Right lobe of liver (tissue), 6 donors: ENCODE results near the gene DNASE1L3. TPM values are rescaled to one million over a fixed set of nuclear protein-coding genes. Genes with fewer than 3 reads are reported as not detected.

ENCODE experiments used
- ATAC-seq, 4 donors: fragments of 200-7000 bp; cut with Tn5 transposase; one replicate each; pipeline ENCODE4 v1.9.1; 2020; ENCODE audit warnings: mild to moderate bottlenecking in 4 of 4, moderate library complexity in 4 of 4
- DNase-seq, 3 donors: peaks; one replicate each; pipeline ENCODE4 v3.0.0-alpha.2; 2020
- H3K27ac ChIP-seq, 3 donors: fragments of 200-600 bp; one replicate each; pipeline ENCODE4 v1.8.0; 2022
- H3K27me3 ChIP-seq, 2 donors: fragments of 200-600 bp; one replicate each; pipeline ENCODE4 v1.8.0; 2022
- H3K36me3 ChIP-seq, 4 donors: fragments of 200-600 bp; sonication (generic) in 1 of 4; one replicate each; pipeline versions ENCODE4 v1.5.1 to v1.8.0; 2017 to 2022; ENCODE audit warnings: control low read depth in 1 of 4
- H3K4me1 ChIP-seq, 4 donors: fragments of 200-600 bp; sonication (generic) in 1 of 4; one replicate each; pipeline versions ENCODE4 v1.5.1 to v1.8.0; 2017 to 2022; ENCODE audit warnings: control low read depth in 1 of 4
- H3K4me3 ChIP-seq, 3 donors: fragments of 200-600 bp; one replicate each; pipeline ENCODE4 v1.8.0; 2022
- H3K9me3 ChIP-seq, 4 donors: fragments of 200-600 bp; sonication (generic) in 1 of 4; one replicate each; pipeline versions ENCODE4 v1.5.1 to v1.8.0; 2017 to 2022; ENCODE audit warnings: control low read depth in 1 of 4
- POLR2A ChIP-seq: fragments of 450-650 bp; IDR thresholded peaks from one replicate; pipeline ENCODE4 v1.6.1; 2017; ENCODE audit warnings: antibody characterized with exemption, mild to moderate bottlenecking
- WGBS: methylation state at CpG from one replicate; pipeline ENCODE4 v1.1.6; 2018; ENCODE audit warnings: low coverage, low lambda C conversion rate; ENCODE audit not compliant: insufficient coverage; ENCODE audit errors: missing lambda C conversion rate; 5-methylcytosine and 5-hydroxymethylcytosine counted together
- intact Hi-C, 2 donors: fragments of 100-400 bp; cut with DNase I; formaldehyde crosslinking; loops; one replicate each; pipeline versions ENCODE4 v1.11.2 to v1.14.1; 2022
- total RNA-seq, 6 experiments: library from RNA; depleted of rRNA in 2 of 6; stranded (reverse); fragments of >200 nt in 2 of 6; fragmentation: NEBNext Ultra II Directional in 3 of 6; extraction: Animal tissue kit (Norgen Biotek cat#: 25700) in 3 of 6; gene quantifications; one replicate each; pipeline versions ENCODE4 v1.1.0 to v1.2.4, GENCODE V29; 2016 to 2023
- TF ChIP-seq, protein P1 (sequence below), 4 donors: fragments of 200-600 bp in 3 of 4; fragments of 450-650 bp in 1 of 4; IDR thresholded peaks; one replicate each; pipeline versions ENCODE4 v1.5.1 to v1.8.0; 2016 to 2022; ENCODE audit warnings: antibody characterized with exemption in 4 of 4, mild to moderate bottlenecking in 2 of 4
- donor health status: DM: no; HTN: yes; CAD: no.
- donor health status: DM: no; HTN: no; CAD: no.
- donor health status: DM: no; HTN: no; CAD: no.
- donor health status: DM: no; HTN: yes; CAD: no.
- donor health status: DM: no; HTN: yes; CAD: no.

DNASE1L3 gene
- total RNA-seq, 6 experiments from 2014 or later: 32.9 to 134 (median 61.0) TPM

DNA sequence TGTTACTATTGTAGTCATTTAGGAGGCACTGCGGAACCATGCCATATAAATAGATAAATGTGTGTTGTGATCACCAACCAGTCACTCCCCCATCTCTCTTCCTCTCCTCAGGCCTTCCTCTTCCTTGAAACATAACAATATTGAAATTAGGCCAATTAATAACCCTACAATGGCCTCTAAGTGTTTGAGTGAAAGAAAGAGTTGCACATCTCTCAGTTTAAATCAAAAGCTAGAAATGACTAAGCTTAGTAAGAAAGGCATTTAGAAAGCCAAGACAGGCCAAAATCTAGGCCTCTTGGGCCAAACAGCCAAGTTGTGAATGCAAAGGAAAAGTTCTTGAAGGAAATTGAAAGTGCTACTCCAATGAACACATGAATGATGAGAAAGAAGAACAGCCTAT lies 8.1 kb upstream of the DNASE1L3 start:
- Histone ChIP-seq H3K36me3 (no peaks in the 10 kb centered on the region), H3K4me3 (no peak overlapping the region), H3K9me3 (no peaks in the 10 kb centered on the region), H3K4me1 (peaks cover 0 to 28% (median 10%) of the 10 kb centered on the region in 4 donors), H3K27me3 (no peaks in the 10 kb centered on the region), H3K27ac (no peak overlapping the region)
- TF ChIP-seq, protein P1, sequence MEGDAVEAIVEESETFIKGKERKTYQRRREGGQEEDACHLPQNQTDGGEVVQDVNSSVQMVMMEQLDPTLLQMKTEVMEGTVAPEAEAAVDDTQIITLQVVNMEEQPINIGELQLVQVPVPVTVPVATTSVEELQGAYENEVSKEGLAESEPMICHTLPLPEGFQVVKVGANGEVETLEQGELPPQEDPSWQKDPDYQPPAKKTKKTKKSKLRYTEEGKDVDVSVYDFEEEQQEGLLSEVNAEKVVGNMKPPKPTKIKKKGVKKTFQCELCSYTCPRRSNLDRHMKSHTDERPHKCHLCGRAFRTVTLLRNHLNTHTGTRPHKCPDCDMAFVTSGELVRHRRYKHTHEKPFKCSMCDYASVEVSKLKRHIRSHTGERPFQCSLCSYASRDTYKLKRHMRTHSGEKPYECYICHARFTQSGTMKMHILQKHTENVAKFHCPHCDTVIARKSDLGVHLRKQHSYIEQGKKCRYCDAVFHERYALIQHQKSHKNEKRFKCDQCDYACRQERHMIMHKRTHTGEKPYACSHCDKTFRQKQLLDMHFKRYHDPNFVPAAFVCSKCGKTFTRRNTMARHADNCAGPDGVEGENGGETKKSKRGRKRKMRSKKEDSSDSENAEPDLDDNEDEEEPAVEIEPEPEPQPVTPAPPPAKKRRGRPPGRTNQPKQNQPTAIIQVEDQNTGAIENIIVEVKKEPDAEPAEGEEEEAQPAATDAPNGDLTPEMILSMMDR (IDR thresholded peaks at IDR 0.05): no peak
- no peak for TF ChIP-seq POLR2A
- ATAC-seq (no peak), DNase-seq (no peak)
- intact Hi-C loops: no loop called here
- 75% methylated on average over 1 of the region's 1 CpG for WGBS

DNA sequence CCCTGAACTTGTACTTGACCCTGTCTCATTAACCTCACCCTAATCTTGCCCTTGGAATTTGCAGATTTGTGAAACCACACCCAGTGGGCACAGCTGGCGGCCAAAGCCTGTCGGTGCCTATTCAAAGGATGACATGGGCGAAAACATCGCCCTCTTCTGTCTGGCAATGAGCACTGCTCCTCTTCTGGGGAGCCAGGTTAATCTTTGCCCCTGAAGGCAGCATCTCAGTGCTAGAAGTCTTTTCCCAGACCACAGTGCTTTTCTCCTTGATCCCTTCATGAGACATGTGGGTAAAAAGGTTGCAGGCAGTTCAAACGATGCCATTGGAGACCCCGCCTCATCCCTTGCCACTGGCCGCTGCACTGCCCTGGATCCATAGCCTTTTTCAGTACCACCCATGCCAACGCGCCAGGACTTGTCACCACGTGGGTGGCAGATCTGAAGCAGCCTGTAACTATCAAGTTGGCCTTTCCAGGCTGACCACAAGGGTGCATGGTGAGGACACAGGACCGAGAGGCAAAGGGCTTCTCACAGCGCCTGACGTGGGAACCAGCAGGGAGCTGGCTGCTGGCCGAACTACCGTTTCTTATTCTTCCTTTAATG lies 6.5 kb upstream of the DNASE1L3 start:
- intact Hi-C loops: no loop called here
- Histone ChIP-seq H3K4me1 (peaks cover 0 to 32% (median 10%) of the 10 kb centered on the region in 4 donors), H3K9me3 (no peaks in the 10 kb centered on the region), H3K27ac (peak overlapping the region; percentile 11 to 49 (median 42)), H3K36me3 (no peaks in the 10 kb centered on the region), H3K27me3 (no peaks in the 10 kb centered on the region), H3K4me3 (peak overlapping the region in 1 of 3 donors; percentile 20)
- TF ChIP-seq, protein P1 (IDR thresholded peaks at IDR 0.05): peak; percentile 67 to 88 (median 82)
- no peak for TF ChIP-seq POLR2A
- peak; percentile 84 to 94 (median 88) for DNase-seq
- peak; percentile 90 to 97 (median 94) for ATAC-seq
- 5% methylated on average over 14 of the region's 15 CpGs for WGBS

DNA sequence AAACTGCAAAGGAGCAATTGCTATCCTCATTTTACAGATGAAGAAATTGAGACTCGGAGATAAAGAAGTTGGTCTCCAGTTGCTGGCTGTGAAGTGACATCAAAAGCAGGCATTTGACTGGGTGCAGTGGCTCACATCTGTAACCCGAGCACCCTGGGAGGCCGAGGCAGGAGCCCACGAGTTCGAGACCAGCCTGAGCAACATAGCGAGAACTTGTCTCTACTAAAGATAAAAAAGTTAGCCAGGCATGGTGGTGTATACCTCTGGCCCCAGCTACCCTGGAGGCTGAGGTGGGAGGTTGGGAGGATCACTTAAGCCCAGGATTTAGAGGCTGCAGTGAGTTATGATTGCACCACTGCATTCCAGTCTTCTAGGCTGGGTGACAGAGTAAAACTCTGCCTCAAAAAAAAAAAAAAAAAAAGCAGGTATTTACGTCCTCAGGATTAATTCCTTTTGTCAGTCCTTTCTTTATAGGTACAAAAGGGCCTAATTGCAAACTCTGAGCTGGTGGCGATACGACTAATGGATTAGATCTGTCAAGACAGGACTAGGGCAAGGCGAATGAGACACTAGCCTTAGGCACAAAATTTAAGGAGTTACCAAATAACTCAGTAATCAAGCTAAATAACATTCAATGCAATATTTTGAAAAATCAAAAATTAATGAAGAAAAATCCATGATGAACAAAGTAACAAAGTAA lies 5.9 kb upstream of the DNASE1L3 start:
- intact Hi-C loops: no loop called here
- no peak for ATAC-seq
- H3K36me3 ChIP-seq: no peaks in the 10 kb centered on the region
- WGBS: 53% methylated on average over 5 of the region's 10 CpGs
- peak in 1 of 3 donors; percentile 20 for DNase-seq
- H3K9me3 ChIP-seq: no peaks in the 10 kb centered on the region
- no peak overlapping the region for H3K4me3 ChIP-seq
- no peaks in the 10 kb centered on the region for H3K27me3 ChIP-seq
- TF ChIP-seq POLR2A: no peak
- TF ChIP-seq, protein P1 (IDR thresholded peaks at IDR 0.05): no peak
- peak overlapping the region in 1 of 3 donors; percentile 49 for H3K27ac ChIP-seq
- peaks cover 0 to 32% (median 10%) of the 10 kb centered on the region in 4 donors for H3K4me1 ChIP-seq

DNA sequence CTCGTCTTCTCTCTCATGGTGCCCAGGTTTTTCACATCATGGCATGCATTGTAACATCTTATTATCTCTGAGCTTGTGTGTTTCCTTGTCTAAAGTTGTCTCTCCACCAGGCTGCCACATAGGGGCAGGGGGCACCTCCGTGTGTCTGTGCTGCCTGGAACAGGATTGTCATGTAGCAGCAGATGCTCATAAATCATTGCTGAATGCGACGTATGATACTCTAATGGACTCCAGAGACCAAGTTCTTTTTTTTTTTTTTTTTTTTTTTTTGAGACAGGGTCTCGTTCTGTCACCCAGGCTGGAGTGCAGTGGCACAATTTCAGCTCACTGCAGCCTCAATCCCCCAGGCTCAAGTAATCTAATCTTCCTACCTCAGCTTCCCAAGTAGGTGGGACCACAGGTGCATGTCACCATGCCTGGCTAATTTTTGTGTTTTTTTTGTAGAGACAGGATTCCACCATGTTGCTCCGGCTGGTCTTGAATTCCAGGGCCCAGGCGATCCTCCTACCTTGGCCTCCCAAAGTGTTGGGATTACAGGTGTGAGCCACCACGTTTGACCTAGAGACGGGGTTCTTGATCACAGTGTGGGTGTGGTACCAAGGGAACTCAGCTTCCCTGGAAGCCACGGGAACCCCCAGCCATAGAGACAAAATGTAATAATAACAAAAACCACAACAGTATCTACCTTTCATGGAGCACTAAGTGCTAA lies 4.7 kb upstream of the DNASE1L3 start:
- Histone ChIP-seq H3K4me1 (peaks cover 0 to 32% (median 10%) of the 10 kb centered on the region in 4 donors), H3K4me3 (no peak overlapping the region), H3K36me3 (no peaks in the 10 kb centered on the region), H3K9me3 (no peaks in the 10 kb centered on the region), H3K27me3 (no peaks in the 10 kb centered on the region), H3K27ac (peak overlapping the region; percentile 12 to 58 (median 48))
- DNase-seq (peak in 1 of 3 donors; percentile 18), ATAC-seq (no peak)
- TF ChIP-seq POLR2A: no peak
- TF ChIP-seq, protein P1 (IDR thresholded peaks at IDR 0.05): no peak
- 70% methylated on average over 10 of the region's 10 CpGs for WGBS
- intact Hi-C loops: no loop called here
